BLaER1 treated with 17β-estradiol and CSF1 and Interleukin-3, amounts not matched to agents 10 nM and 100 nM (cell line): ENCODE data around the gene POU5F1.

Experiments
- H3K27ac ChIP-seq, 11 experiments: shearing (Covaris generic); formaldehyde crosslinking; 2 replicates each; pipeline ENCODE4 v1.8.1; 2022
- H3K27me3 ChIP-seq, 11 experiments: shearing (Covaris generic); formaldehyde crosslinking; 2 replicates each; pipeline ENCODE4 v1.8.1; 2022
- H3K36me3 ChIP-seq, 11 experiments: shearing (Covaris generic); formaldehyde crosslinking; 2 replicates each; pipeline ENCODE4 v1.8.1; 2022
- H3K4me1 ChIP-seq, 10 experiments: shearing (Covaris generic); formaldehyde crosslinking; 2 replicates each; pipeline ENCODE4 v1.8.1; 2022
- H3K4me2 ChIP-seq, 11 experiments: shearing (Covaris generic); formaldehyde crosslinking; 2 replicates each; pipeline ENCODE4 v1.8.1; 2022
- H3K4me3 ChIP-seq, 10 experiments: shearing (Covaris generic); formaldehyde crosslinking; 2 replicates each; pipeline ENCODE4 v1.8.1; 2022
- H3K9ac ChIP-seq, 11 experiments: shearing (Covaris generic); formaldehyde crosslinking; 2 replicates each; pipeline ENCODE4 v1.8.1; 2022
- H3K9me3 ChIP-seq, 11 experiments: shearing (Covaris generic); formaldehyde crosslinking; replicated peaks in 1 of 11; 2 replicates each; pipeline ENCODE4 v1.8.1; 2022
- H4K20me1 ChIP-seq, 11 experiments: shearing (Covaris generic); formaldehyde crosslinking; 2 replicates each; pipeline ENCODE4 v1.8.1; 2022
- Cebpa-rat ChIP-seq, 11 experiments: shearing (Covaris generic); IDR thresholded peaks; 2 replicates each; pipeline ENCODE4 v1.8.1; 2022

The POU5F1 gene

DNA sequence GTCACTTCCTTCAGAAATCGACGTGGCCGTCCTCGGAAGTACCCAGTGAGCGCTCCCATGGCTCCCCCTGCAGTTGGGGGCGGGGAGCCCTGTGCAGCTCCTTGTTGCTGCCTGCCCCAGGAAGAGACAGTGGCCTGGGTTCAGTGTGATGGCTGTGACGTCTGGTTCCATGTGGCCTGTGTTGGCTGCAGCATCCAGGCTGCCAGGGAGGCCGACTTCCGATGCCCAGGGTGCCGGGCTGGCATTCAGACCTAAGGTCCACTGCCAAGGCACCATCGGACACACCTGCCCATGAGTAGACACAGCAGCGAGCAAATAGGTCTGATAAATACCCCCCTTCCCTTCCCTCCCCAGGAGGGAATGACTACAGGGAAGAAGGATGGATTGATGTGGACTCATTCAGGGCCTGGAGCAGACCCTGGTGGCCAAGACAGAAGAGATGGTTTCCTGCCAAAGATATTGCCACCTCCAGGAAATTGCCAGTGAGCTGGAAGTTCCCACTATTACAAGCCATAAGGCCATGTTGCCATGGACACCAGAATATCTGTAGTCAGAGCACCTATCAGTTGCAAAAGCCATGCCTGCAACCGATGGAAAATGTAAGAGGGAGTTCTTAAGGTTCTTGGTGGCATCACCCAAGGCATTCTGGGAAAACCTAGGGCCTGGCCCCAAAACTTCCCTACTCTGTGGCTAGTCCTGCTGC lies 7.9 kb downstream of the POU5F1 start:
- Histone ChIP-seq H3K4me2 (no peak overlapping the region), H3K4me3 (no peak overlapping the region), H3K9ac (no peak overlapping the region), H3K36me3 (peaks cover 0 to 43% (median 30%) of the 10 kb centered on the region in 11 experiments; a peak in 19 of 22 replicates), H4K20me1 (peaks cover 0 to 14% (median 0%) of the 10 kb centered on the region in 11 experiments; a peak in 3 of 22 replicates), H3K27me3 (no peaks in the 10 kb centered on the region), H3K9me3 (no peaks in the 10 kb centered on the region), H3K4me1 (peaks cover 15 to 34% (median 25%) of the 10 kb centered on the region in 10 experiments), H3K27ac (no peak overlapping the region)
- no peak for TF ChIP-seq Cebpa-rat (IDR thresholded peaks at IDR 0.05)

GRCh38 chr6:31161216-31162126 lies 9.0 kb downstream of the POU5F1 start:
- no peak overlapping the region for H3K4me3 ChIP-seq
- H3K4me2 ChIP-seq = peak overlapping the region in 6 of 11 experiments; percentile 95 to 99 (median 98); a peak in 11 of 22 replicates
- H3K36me3 ChIP-seq = peaks cover 0 to 44% (median 30%) of the 10 kb centered on the region in 11 experiments; a peak in 19 of 22 replicates
- TF ChIP-seq Cebpa-rat (IDR thresholded peaks at IDR 0.05) = no peak
- no peaks in the 10 kb centered on the region for H3K9me3 ChIP-seq
- peaks cover 23 to 45% (median 35%) of the 10 kb centered on the region in 10 experiments for H3K4me1 ChIP-seq
- no peak overlapping the region; a peak in 1 of 22 replicates for H3K9ac ChIP-seq
- H4K20me1 ChIP-seq = peaks cover 0 to 14% (median 0%) of the 10 kb centered on the region in 11 experiments; a peak in 3 of 22 replicates
- H3K27me3 ChIP-seq = no peaks in the 10 kb centered on the region
- H3K27ac ChIP-seq = no peak overlapping the region

DNA sequence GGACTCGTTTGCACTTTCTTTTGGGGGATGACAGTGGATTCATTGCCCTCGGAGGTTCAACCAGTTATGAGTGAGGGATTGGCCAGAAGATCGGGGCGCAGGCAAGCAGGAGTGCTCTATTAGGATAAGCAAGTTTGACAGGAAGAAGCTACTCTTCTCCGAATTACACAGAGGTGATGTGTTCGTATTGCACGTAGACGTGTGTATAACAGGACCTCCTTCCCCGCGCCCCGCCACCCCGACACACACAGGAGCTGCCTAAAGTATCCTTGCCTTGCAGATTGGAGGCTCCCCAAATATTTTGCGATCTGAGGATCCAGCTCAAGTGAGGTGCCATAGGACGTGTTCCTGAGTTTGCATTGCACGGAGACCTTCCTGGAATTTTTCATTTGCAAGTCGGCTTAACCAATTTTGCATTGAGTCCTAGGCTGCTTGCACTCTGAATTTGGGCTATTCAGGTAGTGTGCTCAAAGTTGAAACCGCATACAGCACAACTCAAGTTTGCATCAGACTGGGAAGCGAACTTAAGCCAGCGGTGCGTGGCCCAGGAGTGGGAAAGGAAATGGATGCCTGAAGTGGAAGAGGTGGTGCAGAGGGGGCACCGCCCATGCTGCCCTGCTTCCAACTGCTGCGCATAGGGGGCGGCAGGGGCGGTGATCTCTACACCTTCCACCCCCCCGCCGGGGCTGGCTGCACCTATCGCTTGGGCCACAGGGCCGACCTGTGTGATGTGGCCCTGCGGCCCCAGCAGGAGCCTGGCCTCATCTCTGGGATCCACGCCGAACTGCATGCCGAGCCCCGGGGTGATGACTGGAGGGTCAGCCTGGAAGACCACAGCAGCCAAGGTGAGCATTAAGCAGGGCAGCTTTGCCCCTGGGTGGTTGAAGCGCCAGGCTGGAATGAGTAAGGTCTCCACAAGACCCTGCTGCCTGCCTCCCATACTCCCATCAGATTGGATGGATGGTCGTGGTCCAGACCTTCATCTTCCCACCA lies 11.3 kb downstream of the POU5F1 start:
- Histone ChIP-seq H3K4me3 (peak overlapping the region; percentile 70 to 92 (median 86)), H3K27me3 (no peaks in the 10 kb centered on the region), H3K4me1 (peaks cover 23 to 46% (median 36%) of the 10 kb centered on the region in 10 experiments), H4K20me1 (peaks cover 0 to 14% (median 0%) of the 10 kb centered on the region in 11 experiments; a peak in 3 of 22 replicates), H3K4me2 (peak overlapping the region; percentile 91 to 99 (median 95)), H3K9ac (peak overlapping the region; percentile 58 to 87 (median 81)), H3K9me3 (no peaks in the 10 kb centered on the region), H3K36me3 (peaks cover 16 to 65% (median 45%) of the 10 kb centered on the region in 11 experiments; a peak in 21 of 22 replicates), H3K27ac (peak overlapping the region in 9 of 11 experiments; percentile 49 to 78 (median 68); a peak in 17 of 22 replicates)
- no peak for TF ChIP-seq Cebpa-rat (IDR thresholded peaks at IDR 0.05)

GRCh38 chr6:31158140-31158862 lies 12.2 kb downstream of the POU5F1 start, which contains the start of gene TCF19:
TCF19 (plus strand) TSS chr6:31158589; CDS start chr6:31159470, 881 bp downstream.
- H4K20me1 ChIP-seq = peaks cover 0 to 14% (median 0%) of the 10 kb centered on the region in 11 experiments; a peak in 3 of 22 replicates
- H3K9ac ChIP-seq = peak within 1 kb of the TSS; percentile 77 to 87 (median 83)
- peaks cover 18 to 61% (median 44%) of the 10 kb centered on the region in 11 experiments; a peak in 21 of 22 replicates for H3K36me3 ChIP-seq
- H3K9me3 ChIP-seq = no peaks in the 10 kb centered on the region
- peak within 1 kb of the TSS; percentile 38 to 82 (median 71); a peak in 19 of 22 replicates for H3K27ac ChIP-seq
- H3K4me2 ChIP-seq = peak within 1 kb of the TSS; percentile 92 to 99 (median 95)
- peak within 1 kb of the TSS; percentile 70 to 92 (median 86) for H3K4me3 ChIP-seq
- H3K4me1 ChIP-seq = peaks cover 23 to 46% (median 36%) of the 10 kb centered on the region in 10 experiments
- TF ChIP-seq Cebpa-rat (IDR thresholded peaks at IDR 0.05) = no peak
- H3K27me3 ChIP-seq = no peaks in the 10 kb centered on the region

DNA sequence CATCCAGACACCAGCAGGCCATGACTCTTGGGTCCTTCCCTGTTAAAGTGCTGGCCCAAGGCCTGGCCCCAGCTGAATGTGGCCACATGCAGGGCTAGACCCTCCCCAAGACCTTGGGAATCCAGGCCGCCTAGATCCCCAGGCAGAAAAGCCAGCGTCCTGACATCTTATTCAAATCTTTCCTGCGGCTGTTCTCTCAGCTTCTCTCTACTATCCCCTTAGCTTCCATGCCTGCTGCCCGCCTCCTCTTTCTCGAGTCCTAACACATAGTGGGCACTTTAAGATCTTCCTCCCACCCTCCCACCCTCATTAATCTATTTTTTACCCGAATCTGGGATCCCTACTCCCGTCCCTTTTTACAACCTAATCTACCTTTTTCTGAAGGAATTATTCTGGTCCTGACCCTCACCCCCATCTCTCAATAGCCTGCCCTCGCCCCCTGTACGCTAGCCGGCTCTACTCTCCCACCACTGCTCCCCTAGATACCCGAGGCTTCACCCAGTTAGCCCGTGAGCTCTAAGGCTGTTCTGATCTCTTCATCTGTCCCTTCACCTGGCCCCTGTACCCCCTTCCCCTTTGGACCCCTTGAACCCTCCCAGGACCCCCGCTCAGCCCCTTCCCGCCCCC lies 12.9 kb downstream of the POU5F1 start, which contains the start of gene CCHCR1:
Gene CCHCR1, minus strand, starts transcription at position 290 of the 627 bp plus-strand sequence. Its CDS starts 202 bp downstream, at position 88.
- peak within 1 kb of the TSS; percentile 77 to 87 (median 83) for H3K9ac ChIP-seq
- H3K27me3 ChIP-seq = no peaks in the 10 kb centered on the region
- TF ChIP-seq Cebpa-rat (IDR thresholded peaks at IDR 0.05) = no peak
- H3K36me3 ChIP-seq = peaks cover 18 to 59% (median 37%) of the 10 kb centered on the region in 11 experiments; a peak in 21 of 22 replicates
- no peaks in the 10 kb centered on the region for H3K9me3 ChIP-seq
- H3K4me3 ChIP-seq = peak within 1 kb of the TSS; percentile 70 to 92 (median 86)
- H3K4me2 ChIP-seq = peak within 1 kb of the TSS; percentile 92 to 99 (median 95)
- peak within 1 kb of the TSS; percentile 38 to 82 (median 71); a peak in 19 of 22 replicates for H3K27ac ChIP-seq
- H3K4me1 ChIP-seq = peaks cover 23 to 45% (median 36%) of the 10 kb centered on the region in 10 experiments
- H4K20me1 ChIP-seq = peaks cover 0 to 13% (median 0%) of the 10 kb centered on the region in 11 experiments; a peak in 3 of 22 replicates

- peaks cover 18 to 50% (median 28%) of the 10 kb centered on the region in 11 experiments; a peak in 21 of 22 replicates for H3K36me3 ChIP-seq
- H3K4me3 ChIP-seq = no peak overlapping the region; a peak in 1 of 20 replicates
- H3K27ac ChIP-seq = no peak overlapping the region
- no peaks in the 10 kb centered on the region for H3K27me3 ChIP-seq
- peaks cover 23 to 49% (median 36%) of the 10 kb centered on the region in 10 experiments for H3K4me1 ChIP-seq
- no peaks in the 10 kb centered on the region for H3K9me3 ChIP-seq
- no peak for TF ChIP-seq Cebpa-rat (IDR thresholded peaks at IDR 0.05)
- peak overlapping the region; percentile 75 to 97 (median 87); a peak in 19 of 22 replicates for H3K4me2 ChIP-seq
- peak overlapping the region in 1 of 11 experiments; percentile 85; a peak in 4 of 22 replicates for H3K9ac ChIP-seq
- peaks cover 0 to 5% (median 0%) of the 10 kb centered on the region in 11 experiments; a peak in 1 of 22 replicates for H4K20me1 ChIP-seq
These were observed 13.8 kb downstream of the POU5F1 start for GRCh38 chr6:31156641-31157040.
